HG03354 (cell line): ENCODE data around the gene WDFY4.

Experiments used
- ATAC-seq: cut with Tn5 transposase; IDR thresholded peaks from one replicate; pipeline ENCODE4 v1.9.1; 2021; ENCODE audit warnings: mild to moderate bottlenecking; ENCODE audit not compliant: unreplicated experiment, poor library complexity, severe bottlenecking

WDFY4 gene

DNA sequence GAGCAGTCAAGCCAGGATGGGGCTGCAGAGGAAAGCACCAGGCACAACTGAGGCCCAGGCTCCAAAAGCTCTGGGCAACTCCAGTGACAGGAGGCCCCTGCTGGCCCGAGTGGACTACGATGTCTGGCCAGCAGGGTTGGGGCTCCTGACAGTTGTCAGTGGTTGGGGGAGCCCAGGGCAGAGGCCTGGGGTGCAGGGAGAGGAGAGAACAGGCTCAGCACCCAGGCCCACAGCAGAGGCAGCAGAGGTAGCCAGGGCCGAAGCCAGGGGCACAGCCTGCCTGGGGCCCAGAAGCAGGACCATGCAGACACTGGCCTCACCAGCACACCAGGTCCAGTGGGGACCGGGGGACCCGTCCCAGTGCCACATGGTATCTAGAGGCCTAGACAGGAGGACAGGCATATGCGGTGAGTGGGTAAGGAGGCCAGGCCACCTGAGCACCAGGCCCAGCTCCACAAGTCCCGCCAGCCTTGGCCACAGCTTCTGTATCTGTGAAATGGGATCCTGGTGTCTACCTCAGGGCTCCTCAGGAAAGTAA is 301.0 kb downstream of the WDFY4 start:
- ATAC-seq: no peak

- no peak for ATAC-seq
Measured at GRCh38 chr10:48990226-48990625, 305.6 kb downstream of the WDFY4 start.

DNA sequence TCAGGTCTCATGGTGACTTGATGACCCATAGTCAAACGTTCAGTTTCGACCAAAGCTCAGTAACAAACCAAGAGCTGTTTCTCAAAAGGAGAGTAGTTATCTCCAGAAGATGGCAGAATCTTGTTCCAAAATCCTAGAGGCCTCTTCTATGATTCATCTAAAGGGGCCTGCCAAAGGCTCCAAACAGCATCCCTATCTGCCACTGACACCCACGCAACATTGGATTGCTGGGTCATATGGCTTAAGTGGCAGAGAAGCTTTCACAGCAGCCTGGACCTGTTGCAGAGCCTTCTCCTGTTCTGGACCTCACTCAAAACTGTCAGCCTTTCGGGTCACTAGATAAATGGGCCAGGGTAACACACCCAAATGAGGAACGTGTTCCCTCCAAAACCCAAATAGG is 309.0 kb downstream of the WDFY4 start:
- no peak for ATAC-seq

GRCh38 chr10:48996329-48996728 is 311.7 kb downstream of the WDFY4 start:
- no peak for ATAC-seq

- ATAC-seq: no peak
Measured at GRCh38 chr10:48999346-48999745, 314.7 kb downstream of the WDFY4 start.

GRCh38 chr10:49000437-49001398 is 316.0 kb downstream of the WDFY4 start:
- ATAC-seq: no peak

GRCh38 chr10:49001402-49001801 is 316.7 kb downstream of the WDFY4 start:
- no peak for ATAC-seq

DNA sequence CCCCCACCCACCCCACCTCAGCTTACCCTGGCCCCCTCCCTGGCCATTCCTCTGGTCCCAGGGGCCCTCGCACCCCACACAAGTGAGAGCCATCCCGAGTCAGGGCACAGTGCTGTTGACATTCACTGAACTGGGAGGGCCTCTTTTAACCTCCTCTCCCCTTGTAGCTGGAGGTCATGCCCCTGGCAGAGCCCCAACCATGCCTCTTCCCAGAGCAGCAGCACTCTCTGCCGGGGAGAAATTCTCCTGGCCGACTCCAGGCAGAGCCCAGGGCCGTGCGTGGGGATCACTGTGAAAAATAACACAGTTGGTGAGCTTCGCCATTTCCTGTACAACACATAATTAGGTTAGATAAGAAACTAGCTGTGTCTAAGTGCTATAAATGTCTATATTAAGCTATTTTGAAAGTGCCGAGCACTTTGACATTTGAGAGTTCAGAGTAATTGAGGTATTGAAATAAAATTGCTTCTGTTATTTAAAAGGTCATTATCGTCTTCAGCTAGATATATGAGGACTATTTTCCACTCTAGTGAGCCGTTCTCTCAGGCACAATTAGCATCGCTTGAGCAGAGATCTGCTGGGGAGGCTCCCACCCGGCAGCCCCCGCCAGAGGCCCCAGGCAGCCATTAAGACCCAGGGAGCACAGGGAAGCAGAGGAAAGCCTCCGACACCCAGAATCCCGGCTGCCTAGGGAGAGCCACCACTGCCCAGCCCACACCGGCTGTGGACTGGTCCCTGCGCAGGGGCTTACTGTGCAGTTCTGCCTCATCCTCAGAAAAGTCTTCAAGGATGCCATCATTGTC is 317.4 kb downstream of the WDFY4 start:
- ATAC-seq: no peak

GRCh38 chr10:49005270-49005669 is 320.6 kb downstream of the WDFY4 start:
- no peak for ATAC-seq

GRCh38 chr10:49007129-49007528 is 322.5 kb downstream of the WDFY4 start:
- ATAC-seq: no peak

GRCh38 chr10:49008091-49008490 is 323.4 kb downstream of the WDFY4 start:
- ATAC-seq: no peak

DNA sequence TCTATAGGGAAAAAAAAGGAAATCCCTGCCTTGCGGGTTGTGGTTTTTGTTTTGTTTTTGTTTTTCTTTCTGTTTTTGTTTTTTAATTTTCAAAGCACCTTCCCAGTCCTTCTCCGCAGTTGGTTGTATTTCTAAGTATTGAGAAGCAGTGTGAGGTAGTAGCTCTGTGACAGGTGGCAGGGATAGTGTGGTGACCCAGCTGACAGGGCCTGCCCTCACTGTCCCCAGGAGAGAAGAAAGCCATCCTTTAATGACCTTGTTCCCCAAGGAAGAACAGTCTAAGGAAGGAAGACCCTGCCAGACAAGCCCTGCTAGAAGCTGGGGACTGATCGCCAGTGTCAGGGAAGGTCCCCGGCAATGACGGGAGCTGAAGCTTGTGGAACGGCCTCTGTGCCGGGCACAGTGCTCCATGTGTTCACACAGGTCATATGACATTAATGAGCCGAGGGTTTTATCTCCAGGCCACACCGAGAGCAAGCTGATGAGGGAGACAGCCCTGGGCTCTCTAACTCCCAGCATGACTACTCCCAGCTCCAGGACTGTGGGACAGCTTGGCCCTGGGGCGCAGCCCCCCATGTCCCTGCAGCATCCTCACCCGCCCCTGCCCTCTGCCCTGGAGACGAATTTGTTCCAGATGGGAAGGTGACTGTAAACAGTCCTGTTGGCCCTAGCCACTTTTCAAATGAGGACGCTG is 324.0 kb downstream of the WDFY4 start:
- ATAC-seq: no peak

- ATAC-seq: no peak
Measured at GRCh38 chr10:49009199-49009979, 324.7 kb downstream of the WDFY4 start.

DNA sequence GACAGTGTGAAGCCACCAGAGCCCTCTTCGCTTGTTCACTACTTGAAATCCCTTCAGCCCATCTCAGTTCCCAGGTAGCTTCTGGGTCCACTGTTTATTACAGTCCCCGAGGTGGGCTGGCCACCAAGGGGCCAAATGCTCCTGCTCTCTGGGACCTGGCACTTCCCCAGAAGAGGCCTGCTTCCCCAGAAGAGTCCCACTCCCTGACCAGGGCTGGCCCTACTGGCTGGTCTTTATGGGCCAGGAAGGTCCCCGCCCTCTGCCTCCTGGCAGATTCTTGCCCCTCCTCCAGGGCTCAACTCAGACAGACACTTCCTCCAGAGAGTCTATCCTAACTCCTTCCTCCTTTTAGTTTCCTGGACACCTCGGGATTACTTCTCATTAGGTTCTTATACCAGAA is 325.6 kb downstream of the WDFY4 start:
- no peak for ATAC-seq

- ATAC-seq: no peak
Measured at GRCh38 chr10:49010865-49011264, 326.2 kb downstream of the WDFY4 start.

- ATAC-seq: no peak
Measured at GRCh38 chr10:49011756-49012155, 327.1 kb downstream of the WDFY4 start.

- no peak for ATAC-seq
Measured at GRCh38 chr10:49012603-49013002, 327.9 kb downstream of the WDFY4 start.

- ATAC-seq: no peak
Measured at GRCh38 chr10:49015700-49016099, 331.0 kb downstream of the WDFY4 start.

DNA sequence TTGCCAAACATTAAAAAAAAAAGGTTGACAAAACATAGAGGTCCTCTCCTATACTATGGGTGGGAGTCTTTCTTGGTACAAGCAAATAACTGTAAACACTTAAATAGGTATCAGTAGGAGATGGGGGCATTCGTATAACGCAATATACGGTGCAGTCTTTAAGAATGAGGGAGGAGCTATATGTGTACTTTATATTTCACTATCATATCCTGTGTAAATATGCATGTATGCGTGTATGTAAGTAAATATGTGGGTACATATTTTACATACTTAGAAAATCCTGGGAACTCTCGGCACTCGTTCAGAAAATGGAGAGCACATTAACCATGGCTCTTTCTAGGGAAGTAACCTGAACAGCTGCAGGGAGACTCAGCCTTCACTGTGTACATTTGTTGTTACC is 337.0 kb downstream of the WDFY4 start:
- no peak for ATAC-seq
